OCI-LY1 (cell line): ENCODE measurements around the gene EEIG1.

Experiments
- CTCF ChIP-seq: fragments of 200-600 bp; sonication (generic), shearing (Covaris generic); IDR thresholded peaks from 2 replicates; pipeline ENCODE4 v1.5.1; 2017; ENCODE audit warnings: mild to moderate bottlenecking, antibody characterized with exemption, low read length, moderate library complexity, mixed read lengths
- EZH2 ChIP-seq: fragments of 200-600 bp; sonication (generic), shearing (Covaris generic); IDR thresholded peaks from 2 replicates; pipeline ENCODE4 v1.8.0; 2017; ENCODE audit warnings: borderline replicate concordance, mixed run types, mild to moderate bottlenecking, antibody characterized with exemption, low read length, moderate library complexity, mixed read lengths

GRCh38 chr9:127949827-127950512 is 30.8 kb downstream of the EEIG1 start:
- TF ChIP-seq EZH2 (no peak), CTCF (no peak)
